MM.1S (cell line): ENCODE results near the gene TBX4.

Experiments used
- DNase-seq: peaks from one replicate; pipeline ENCODE4 v3.0.0-alpha.2; 2015
- H2AFZ ChIP-seq: fragments of 300-600 bp; sonication (generic); 2 replicates; pipeline ENCODE4 v1.6.0; 2016; ENCODE audit warnings: antibody characterized with exemption, low read length
- H3F3A ChIP-seq: fragments of 300-600 bp; sonication (generic); 2 replicates; pipeline ENCODE4 v1.6.1; 2016; ENCODE audit warnings: mild to moderate bottlenecking, antibody characterized with exemption, low read length, moderate library complexity, mixed read lengths; ENCODE audit not compliant: insufficient read depth
- H3K27ac ChIP-seq: fragments of 300-600 bp; sonication (generic); 2 replicates; pipeline ENCODE4 v1.5.1; 2016; ENCODE audit warnings: mild to moderate bottlenecking, low read length
- H3K27me3 ChIP-seq: fragments of 300-600 bp; sonication (generic); replicated peaks from 2 replicates; pipeline ENCODE4 v1.6.0; 2016; ENCODE audit warnings: low read length; ENCODE audit not compliant: insufficient read depth
- H3K36me3 ChIP-seq: fragments of 300-600 bp; sonication (generic); replicated peaks from 2 replicates; pipeline ENCODE4 v1.6.1; 2016; ENCODE audit warnings: mild to moderate bottlenecking, low read length, mixed read lengths; ENCODE audit not compliant: insufficient read depth
- H3K4me1 ChIP-seq: fragments of 300-600 bp; sonication (generic); 2 replicates; pipeline ENCODE4 v1.6.1; 2016; ENCODE audit warnings: low read length, mixed read lengths
- H3K4me2 ChIP-seq: fragments of 300-600 bp; sonication (generic); 2 replicates; pipeline ENCODE4 v1.6.0; 2016; ENCODE audit warnings: low read depth, low read length
- H3K4me3 ChIP-seq: fragments of 300-600 bp; sonication (generic); 2 replicates; pipeline ENCODE4 v1.5.1; 2016; ENCODE audit warnings: low read length, mixed read lengths
- H3K79me2 ChIP-seq: fragments of 300-600 bp; sonication (generic); 2 replicates; pipeline ENCODE4 v1.6.1; 2016; ENCODE audit warnings: mixed run types, low read length, mixed read lengths
- H3K9ac ChIP-seq: fragments of 300-600 bp; sonication (generic); 2 replicates; pipeline ENCODE4 v1.6.1; 2016; ENCODE audit warnings: low read length, mixed read lengths
- H3K9me2 ChIP-seq: fragments of 300-600 bp; sonication (generic); replicated peaks from 2 replicates; pipeline ENCODE4 v1.6.1; 2016; ENCODE audit warnings: mild to moderate bottlenecking, low read length, mixed read lengths; ENCODE audit not compliant: insufficient read depth
- H3K9me3 ChIP-seq: fragments of 300-600 bp; sonication (generic); replicated peaks from 2 replicates; pipeline ENCODE4 v1.6.1; 2016; ENCODE audit warnings: mild to moderate bottlenecking, low read length, mixed read lengths; ENCODE audit not compliant: insufficient read depth
- H4K20me1 ChIP-seq: fragments of 300-600 bp; sonication (generic); 2 replicates; pipeline ENCODE4 v1.6.1; 2016; ENCODE audit warnings: mild to moderate bottlenecking, low read length, moderate library complexity, mixed read lengths; ENCODE audit not compliant: insufficient read depth
- CTCF ChIP-seq: fragments of 300-600 bp; sonication (generic); IDR thresholded peaks from 2 replicates; pipeline ENCODE4 v1.5.1; 2016; ENCODE audit warnings: antibody characterized with exemption, low read length, mixed read lengths
- EZH2 ChIP-seq: fragments of 300-600 bp; sonication (generic); optimal IDR thresholded peaks from 2 replicates; pipeline ENCODE3; 2017; ENCODE audit warnings: low read depth, mild to moderate bottlenecking, antibody characterized with exemption, low read length, mixed read lengths
- EZH2phosphoT487 ChIP-seq: fragments of 300-600 bp; sonication (generic); IDR thresholded peaks from 2 replicates; pipeline ENCODE4 v1.6.1; 2018; ENCODE audit warnings: antibody characterized with exemption, low read length

Gene TBX4

GRCh38 chr17:61514491-61514890, 62.3 kb downstream of the TBX4 start:
- Histone ChIP-seq H3K4me1 (no peaks in the 10 kb centered on the region), H3K9ac (no peak overlapping the region), H3K79me2 (no peaks in the 10 kb centered on the region), H3K27me3 (no peaks in the 10 kb centered on the region), H3K27ac (no peak overlapping the region), H3K4me3 (no peak overlapping the region), H3K4me2 (no peak overlapping the region), H3F3A (no peaks in the 10 kb centered on the region), H2AFZ (no peak overlapping the region), H3K36me3 (no peaks in the 10 kb centered on the region), H4K20me1 (no peaks in the 10 kb centered on the region), H3K9me3 (no peaks in the 10 kb centered on the region), H3K9me2 (no peaks in the 10 kb centered on the region)
- no peak for DNase-seq
- TF ChIP-seq EZH2 (no peak), CTCF (no peak), EZH2phosphoT487 (no peak)

GRCh38 chr17:61517265-61517664, 65.0 kb downstream of the TBX4 start:
- no peaks in the 10 kb centered on the region for H3K79me2 ChIP-seq
- no peaks in the 10 kb centered on the region for H4K20me1 ChIP-seq
- no peak overlapping the region for H3K27ac ChIP-seq
- H3K9me2 ChIP-seq = no peaks in the 10 kb centered on the region
- no peak overlapping the region for H3K4me3 ChIP-seq
- no peaks in the 10 kb centered on the region for H3K36me3 ChIP-seq
- no peaks in the 10 kb centered on the region for H3F3A ChIP-seq
- H2AFZ ChIP-seq = no peak overlapping the region
- DNase-seq = no peak
- H3K9me3 ChIP-seq = no peaks in the 10 kb centered on the region
- H3K4me1 ChIP-seq = no peaks in the 10 kb centered on the region
- H3K27me3 ChIP-seq = no peaks in the 10 kb centered on the region
- H3K4me2 ChIP-seq = no peak overlapping the region
- TF ChIP-seq EZH2 = no peak
- TF ChIP-seq CTCF = no peak
- no peak overlapping the region for H3K9ac ChIP-seq

- no peaks in the 10 kb centered on the region for H3K4me1 ChIP-seq
- no peaks in the 10 kb centered on the region for H3K79me2 ChIP-seq
- no peaks in the 10 kb centered on the region for H3K36me3 ChIP-seq
- H3K9me3 ChIP-seq = no peaks in the 10 kb centered on the region
- H2AFZ ChIP-seq = no peak overlapping the region
- H4K20me1 ChIP-seq = no peaks in the 10 kb centered on the region
- H3F3A ChIP-seq = no peaks in the 10 kb centered on the region
- H3K9ac ChIP-seq = no peak overlapping the region
- TF ChIP-seq EZH2phosphoT487 (no peak), EZH2 (no peak), CTCF (no peak)
- H3K9me2 ChIP-seq = no peaks in the 10 kb centered on the region
- DNase-seq = no peak
- H3K27me3 ChIP-seq = no peaks in the 10 kb centered on the region
- no peak overlapping the region for H3K4me2 ChIP-seq
- no peak overlapping the region for H3K27ac ChIP-seq
- H3K4me3 ChIP-seq = no peak overlapping the region
Observed at GRCh38 chr17:61517843-61518606, 65.8 kb downstream of the TBX4 start.
